Gastrocnemius medialis (tissue), 4 donors: ENCODE measurements around the gene UBIAD1. TPM values are rescaled to one million over a fixed set of nuclear protein-coding genes. Genes with fewer than 3 reads are reported as not detected.

Experiments used
- ATAC-seq, 2 donors: fragments of 150-250 bp; one replicate each; pipeline ENCODE4 v1.9.1; 2016
- DNase-seq, 2 donors: peaks; one replicate each; pipeline ENCODE4 v3.0.0-alpha.2; 2019
- H3K27ac ChIP-seq, 4 donors: fragments of 200-600 bp; sonication (generic); 1 replicate in 1 of 4; 2 replicates in 3 of 4; pipeline ENCODE4 v1.5.1; 2016 to 2018; ENCODE audit warnings: mild to moderate bottlenecking in 2 of 4, moderate library complexity in 1 of 4
- H3K27me3 ChIP-seq, 3 donors: fragments of 200-600 bp; sonication (generic) in 2 of 3; 1 replicate in 1 of 3; 2 replicates in 2 of 3; pipeline versions ENCODE4 v1.5.1 to v1.6.0; 2016 to 2019; ENCODE audit warnings: mild to moderate bottlenecking in 1 of 3, moderate library complexity in 1 of 3
- H3K36me3 ChIP-seq, 2 donors: fragments of 200-600 bp; sonication (generic) in 1 of 2; one replicate each; pipeline ENCODE4 v1.5.1; 2017 to 2018
- H3K4me1 ChIP-seq, 2 donors: fragments of 200-600 bp; sonication (generic) in 1 of 2; one replicate each; pipeline ENCODE4 v1.5.1; 2016 to 2017; ENCODE audit warnings: mild to moderate bottlenecking in 2 of 2
- H3K4me3 ChIP-seq, 4 donors: fragments of 200-600 bp; sonication (generic) in 3 of 4; 1 replicate in 1 of 4; 2 replicates in 3 of 4; pipeline ENCODE4 v1.5.1; 2016 to 2019; ENCODE audit warnings: mild to moderate bottlenecking in 2 of 4
- H3K9me3 ChIP-seq, 3 donors: fragments of 200-600 bp; sonication (generic) in 2 of 3; 1 replicate in 1 of 3; 2 replicates in 2 of 3; pipeline ENCODE4 v1.5.1; 2016 to 2019
- CTCF ChIP-seq, 5 experiments: fragments of 450-650 bp in 3 of 5; fragments of 200-600 bp in 2 of 5; sonication (generic) in 2 of 5; IDR thresholded peaks in 4 of 5; conservative IDR thresholded peaks in 1 of 5; 1 replicate in 4 of 5; 2 replicates in 1 of 5; pipeline ENCODE4 v1.5.1; 2016 to 2019; ENCODE audit warnings: antibody characterized with exemption in 5 of 5, mild to moderate bottlenecking in 3 of 5, moderate library complexity in 3 of 5
- POLR2A ChIP-seq, 2 donors: fragments of 450-650 bp; IDR thresholded peaks; one replicate each; pipeline ENCODE4 v1.6.1; 2017; ENCODE audit warnings: antibody characterized with exemption in 2 of 2, mild to moderate bottlenecking in 2 of 2, moderate library complexity in 2 of 2
- in situ Hi-C, 4 donors: fragments of 200-750 bp; cut with MboI; loops; one replicate each; pipeline versions ENCODE4 v1.15.0 to v1.8.0; 2017; ENCODE audit warnings: low sequenced_read_pairs in 4 of 4
- intact Hi-C: fragments of 100-400 bp; cut with DNase I; formaldehyde crosslinking; loops from one replicate; pipeline ENCODE4 v1.15.1; 2023; ENCODE audit warnings: low total_unique reads
- total RNA-seq, 4 donors: library from RNA; depleted of rRNA; stranded (reverse); fragments of >200 nt; gene quantifications; one replicate each; pipeline versions ENCODE4 v1.1.0 to v1.2.3, GENCODE V29; 2016

The UBIAD1 gene
- total RNA-seq, 4 donors from 2014 or later: 15.1 to 24.5 (median 20.2) TPM

GRCh38 chr1:11248169-11248568, 24.8 kb upstream of the UBIAD1 start:
- DNase-seq (no peak), ATAC-seq (no peak)
- in situ Hi-C loops (loop anchor here in 3 of 4 donors (10.0 to 25.0 kb wide), 2 partner anchors 389 to 397 kb away; no protein-coding TSS in a partner anchor), intact Hi-C loops (no loop called here)
- Histone ChIP-seq H3K9me3 (no peaks in the 10 kb centered on the region), H3K36me3 (peaks cover 0 to 72% of the 10 kb centered on the region in 2 donors), H3K27me3 (no peaks in the 10 kb centered on the region), H3K4me3 (no peak overlapping the region), H3K27ac (no peak overlapping the region), H3K4me1 (no peaks in the 10 kb centered on the region)
- TF ChIP-seq POLR2A (IDR thresholded peaks at IDR 0.05) (no peak), CTCF (IDR thresholded peaks at IDR 0.05 in 4 of 5, conservative IDR thresholded peaks at IDR 0.05 in 1 of 5) (no peak)

- H3K27me3 ChIP-seq: no peaks in the 10 kb centered on the region
- in situ Hi-C loops (no loop called here), intact Hi-C loops (no loop called here)
- no peak overlapping the region for H3K27ac ChIP-seq
- ATAC-seq (no peak), DNase-seq (no peak)
- H3K4me3 ChIP-seq: no peak overlapping the region
- no peaks in the 10 kb centered on the region for H3K4me1 ChIP-seq
- peaks cover 0 to 81% of the 10 kb centered on the region in 2 donors for H3K36me3 ChIP-seq
- no peak for TF ChIP-seq CTCF (IDR thresholded peaks at IDR 0.05 in 4 of 5, conservative IDR thresholded peaks at IDR 0.05 in 1 of 5)
- H3K9me3 ChIP-seq: no peaks in the 10 kb centered on the region
Observed at GRCh38 chr1:11252538-11252937, 20.5 kb upstream of the UBIAD1 start.

GRCh38 chr1:11253226-11253625, 19.8 kb upstream of the UBIAD1 start:
- Histone ChIP-seq H3K36me3 (peaks cover 0 to 81% of the 10 kb centered on the region in 2 donors), H3K27ac (no peak overlapping the region), H3K4me3 (no peak overlapping the region), H3K9me3 (no peaks in the 10 kb centered on the region), H3K4me1 (no peaks in the 10 kb centered on the region), H3K27me3 (no peaks in the 10 kb centered on the region)
- in situ Hi-C loops (no loop called here), intact Hi-C loops (no loop called here)
- DNase-seq (no peak), ATAC-seq (no peak)
- TF ChIP-seq POLR2A (IDR thresholded peaks at IDR 0.05): no peak
- TF ChIP-seq CTCF (IDR thresholded peaks at IDR 0.05 in 4 of 5, conservative IDR thresholded peaks at IDR 0.05 in 1 of 5): no peak

- peaks cover 2 to 7% of the 10 kb centered on the region in 2 donors for H3K4me1 ChIP-seq
- peaks cover 0 to 83% of the 10 kb centered on the region in 2 donors for H3K36me3 ChIP-seq
- H3K27me3 ChIP-seq: no peaks in the 10 kb centered on the region
- in situ Hi-C loops: no loop called here
- H3K9me3 ChIP-seq: no peaks in the 10 kb centered on the region
- no peak overlapping the region for H3K27ac ChIP-seq
- TF ChIP-seq CTCF (IDR thresholded peaks at IDR 0.05 in 4 of 5, conservative IDR thresholded peaks at IDR 0.05 in 1 of 5) (no peak), POLR2A (IDR thresholded peaks at IDR 0.05) (no peak)
- intact Hi-C loops: no loop called here
- no peak overlapping the region for H3K4me3 ChIP-seq
- ATAC-seq: no peak
- no peak for DNase-seq
Observed at GRCh38 chr1:11256299-11256698, 16.7 kb upstream of the UBIAD1 start.
